ENCODE results near the gene F9.

F9 gene

GRCh38 chrX:139596068-139596467 lies 65.5 kb downstream of the F9 start:
- in situ Hi-C loops (cut with HindIII; ENCODE audit: low sequenced_read_pairs), result no loop called here

DNA sequence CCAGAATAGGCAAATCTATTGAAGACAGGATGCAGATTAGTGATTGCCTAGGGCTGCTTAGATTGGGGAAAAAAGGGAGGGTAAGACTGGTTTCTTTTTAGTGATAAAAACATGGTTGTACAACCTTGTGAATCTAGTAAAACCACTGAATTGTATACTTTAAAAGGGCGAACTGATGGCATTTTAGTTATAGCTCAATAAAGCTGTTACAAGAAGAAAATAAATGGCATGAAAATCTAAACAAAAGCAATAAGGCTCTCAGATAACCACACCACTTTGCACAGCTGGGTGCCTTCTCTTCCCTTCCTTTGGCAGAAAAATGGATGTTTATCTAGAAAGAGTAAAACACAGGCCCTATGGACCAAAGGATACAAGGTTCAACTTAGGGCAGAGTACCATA lies 69.6 kb downstream of the F9 start:
- in situ Hi-C loops (cut with HindIII; ENCODE audit: low sequenced_read_pairs), result no loop called here

All from DLD1 (cell line).